NCI-H748 (cell line): ENCODE measurements around the gene LONRF2.

Experiments
- DNase-seq: peaks from one replicate; lab custom pipeline; 2025; ENCODE audit not compliant: unreplicated experiment; lab: John Stamatoyannopoulos, UW

The LONRF2 gene

GRCh38 chr2:100301881-100302584 is 20.3 kb downstream of the LONRF2 start:
- DNase-seq: peak; percentile 39

DNA sequence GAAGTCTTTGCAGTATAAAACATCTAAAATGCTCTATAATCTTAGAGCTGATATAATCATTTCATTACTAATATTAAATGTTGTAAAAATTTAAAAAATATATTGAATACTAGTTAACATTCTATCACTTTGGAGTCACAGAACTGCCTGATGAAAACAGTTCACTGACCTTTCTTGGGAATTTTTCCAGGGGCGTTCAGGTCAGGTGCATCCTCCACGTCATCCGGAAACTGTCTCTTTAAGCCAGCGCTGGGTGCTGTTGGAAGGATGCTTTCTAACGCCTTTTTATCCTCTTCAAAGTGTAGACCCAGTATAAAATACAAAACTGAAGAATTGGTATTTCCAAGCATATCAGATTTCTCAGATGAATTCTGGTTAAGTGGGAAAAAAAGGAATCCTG is 22.8 kb downstream of the LONRF2 start:
- no peak for DNase-seq

GRCh38 chr2:100297511-100297910 is 24.8 kb downstream of the LONRF2 start:
- no peak for DNase-seq

DNA sequence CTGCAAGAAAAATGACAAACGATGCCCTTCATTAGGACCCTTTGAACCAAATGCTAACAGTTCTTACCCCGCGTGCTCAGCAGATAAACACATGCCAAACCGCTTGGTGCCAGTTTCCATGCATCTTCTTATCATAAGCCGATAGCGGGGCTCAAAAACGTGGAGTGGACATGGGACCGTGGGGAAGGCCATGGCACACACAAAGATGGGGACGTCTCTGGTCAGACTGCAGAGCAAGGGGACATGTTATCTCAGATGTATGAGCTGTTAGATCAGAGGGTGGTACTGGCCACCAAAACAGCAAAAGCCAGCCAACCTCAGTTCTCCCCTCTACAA is 28.2 kb downstream of the LONRF2 start:
- DNase-seq: no peak

GRCh38 chr2:100293341-100294161 is 28.8 kb downstream of the LONRF2 start:
- no peak for DNase-seq

- DNase-seq: no peak
Observed at GRCh38 chr2:100292022-100292580, 30.2 kb downstream of the LONRF2 start.

GRCh38 chr2:100291152-100291970 is 30.9 kb downstream of the LONRF2 start:
- DNase-seq: no peak

DNA sequence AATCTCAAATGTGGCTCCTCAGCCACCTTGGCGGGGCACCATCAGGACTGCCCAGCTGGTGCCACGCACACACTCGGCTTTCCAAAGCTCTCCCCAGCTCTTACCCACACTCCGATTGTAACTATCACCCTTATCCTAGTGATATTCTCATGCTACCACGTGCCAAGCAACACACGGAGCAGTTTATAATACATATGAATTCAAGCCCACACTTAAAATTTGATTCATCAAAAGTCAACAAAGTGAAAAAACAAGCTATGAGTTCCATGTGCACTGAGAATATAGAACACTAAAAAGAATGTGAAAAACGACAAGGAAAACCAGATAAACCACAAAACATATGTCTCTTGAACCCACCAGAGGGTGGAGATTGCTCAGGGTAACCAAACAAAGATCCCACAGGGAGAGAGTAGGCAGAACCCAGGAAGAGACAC is 31.6 kb downstream of the LONRF2 start:
- no peak for DNase-seq

GRCh38 chr2:100289020-100289419 is 33.3 kb downstream of the LONRF2 start:
- no peak for DNase-seq

- no peak for DNase-seq
Observed at GRCh38 chr2:100286318-100286717, 36.0 kb downstream of the LONRF2 start.

DNA sequence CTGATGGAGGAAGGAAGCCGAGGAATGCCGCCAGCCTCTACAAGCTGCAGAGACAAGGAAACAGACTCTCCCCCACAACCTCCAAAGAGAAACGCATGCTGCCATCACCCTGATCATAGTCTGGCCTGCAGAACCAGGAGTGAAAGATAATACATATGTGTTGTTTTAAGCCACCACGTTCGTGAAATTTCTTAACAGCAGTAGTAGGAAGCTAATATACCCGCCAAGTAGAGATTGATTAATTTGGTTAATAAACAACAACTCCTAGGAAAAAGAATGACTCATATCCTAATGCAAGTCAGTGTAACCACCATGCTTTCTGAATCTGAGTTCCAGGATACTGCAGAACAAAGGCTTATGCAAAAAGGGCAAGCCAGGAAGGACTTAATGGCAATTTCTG is 36.6 kb downstream of the LONRF2 start:
- DNase-seq: no peak

GRCh38 chr2:100285011-100285410 is 37.3 kb downstream of the LONRF2 start:
- no peak for DNase-seq

DNA sequence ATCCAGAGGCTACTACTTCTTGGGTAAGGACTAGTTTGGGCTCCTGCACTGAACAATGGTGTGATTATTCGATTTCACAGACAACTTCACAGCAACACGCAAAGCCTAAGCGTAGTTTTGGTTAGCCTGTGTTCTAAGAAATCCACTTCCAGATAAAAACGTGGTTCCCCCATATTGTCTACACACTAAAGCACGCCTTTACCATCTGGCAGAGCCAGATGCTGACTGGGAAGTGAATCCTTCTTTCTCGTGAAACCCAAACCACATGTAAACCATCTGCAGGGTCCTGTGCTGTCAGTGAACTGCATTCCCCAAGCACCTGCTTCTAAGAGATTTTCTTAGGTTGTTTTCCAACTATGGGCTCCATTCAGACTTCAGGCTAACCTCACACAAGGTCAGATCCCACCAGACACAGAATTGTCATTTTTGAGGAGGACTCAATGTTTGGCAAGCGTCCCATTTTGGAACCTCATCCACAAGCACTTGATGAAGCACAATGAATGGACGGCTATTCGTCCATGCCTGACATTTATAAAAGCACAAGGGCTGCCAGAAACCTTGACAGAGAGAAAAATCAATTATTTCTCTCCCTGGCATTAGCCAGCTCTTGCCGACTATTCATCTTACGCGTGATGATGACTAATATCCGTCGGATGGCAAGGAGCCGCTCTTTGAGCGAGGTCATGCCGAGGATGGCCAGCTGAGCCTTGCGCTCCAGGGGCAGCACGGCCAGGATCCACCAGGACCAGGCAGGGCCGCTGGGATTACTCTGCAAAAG is 38.4 kb downstream of the LONRF2 start:
- no peak for DNase-seq

- no peak for DNase-seq
Observed at GRCh38 chr2:100281521-100282438, 40.5 kb downstream of the LONRF2 start.

DNA sequence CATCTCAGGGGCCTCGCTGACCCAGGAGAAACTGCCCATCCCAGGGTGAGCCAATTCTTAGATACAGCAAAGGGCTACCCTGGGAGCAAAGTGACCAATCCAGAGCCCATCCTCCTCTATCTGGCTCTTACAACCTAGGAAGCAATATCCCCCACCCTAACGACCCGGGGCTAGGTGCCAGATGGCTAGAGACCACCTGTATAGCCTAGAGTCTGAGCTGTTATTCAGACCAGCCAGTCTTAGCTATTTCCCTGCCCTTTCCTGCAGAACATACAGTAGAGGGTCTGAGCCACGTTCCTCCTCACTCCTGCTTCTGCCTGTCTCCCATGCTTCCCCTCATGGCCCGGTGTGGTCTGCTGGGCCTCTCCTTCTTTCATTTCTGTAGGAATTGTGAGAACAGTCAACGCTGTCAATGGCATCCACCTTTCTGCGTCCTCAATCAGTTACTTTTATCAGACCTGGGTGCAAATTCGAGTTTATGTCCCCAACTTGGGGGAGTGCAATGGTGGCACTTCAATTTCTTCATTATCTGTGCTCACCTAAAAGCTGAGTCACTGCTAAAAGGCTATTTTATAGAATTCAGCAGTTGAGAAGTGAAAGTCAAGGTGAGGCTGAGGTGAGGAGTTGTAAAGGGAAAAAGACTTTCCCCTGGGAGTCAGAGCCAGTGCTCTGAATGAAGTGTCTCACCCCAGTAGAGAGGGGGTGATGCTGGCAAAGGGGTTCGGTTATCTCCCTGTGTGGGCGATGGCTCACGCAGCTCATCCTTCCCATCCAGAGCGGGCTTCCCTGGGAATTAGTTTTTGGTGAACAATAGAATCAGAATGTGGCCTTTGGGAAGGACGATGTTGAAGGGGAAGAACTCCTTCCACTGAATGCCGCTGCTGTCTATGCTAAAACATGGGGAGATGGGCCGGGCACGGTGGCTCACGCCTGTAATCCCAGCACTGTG is 42.4 kb downstream of the LONRF2 start:
- no peak for DNase-seq

DNA sequence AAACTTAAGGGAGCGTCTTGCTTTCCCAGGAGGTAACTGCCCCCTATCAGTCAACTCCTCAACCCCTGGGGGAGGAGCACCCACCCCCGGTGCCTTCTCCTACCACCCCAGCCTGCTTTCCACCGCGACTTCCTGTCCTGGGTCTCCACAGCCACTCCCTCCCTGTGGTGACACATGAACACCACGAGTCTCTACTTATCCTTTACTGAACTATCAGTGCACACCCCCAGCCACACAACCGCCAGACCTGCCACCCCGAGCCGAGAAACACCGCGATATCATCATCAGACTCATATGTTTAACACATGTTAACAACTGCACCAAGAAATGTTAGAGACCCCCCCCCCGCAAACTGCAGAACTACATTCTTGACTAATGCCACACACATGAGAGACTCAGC is 43.3 kb downstream of the LONRF2 start:
- DNase-seq: no peak

DNA sequence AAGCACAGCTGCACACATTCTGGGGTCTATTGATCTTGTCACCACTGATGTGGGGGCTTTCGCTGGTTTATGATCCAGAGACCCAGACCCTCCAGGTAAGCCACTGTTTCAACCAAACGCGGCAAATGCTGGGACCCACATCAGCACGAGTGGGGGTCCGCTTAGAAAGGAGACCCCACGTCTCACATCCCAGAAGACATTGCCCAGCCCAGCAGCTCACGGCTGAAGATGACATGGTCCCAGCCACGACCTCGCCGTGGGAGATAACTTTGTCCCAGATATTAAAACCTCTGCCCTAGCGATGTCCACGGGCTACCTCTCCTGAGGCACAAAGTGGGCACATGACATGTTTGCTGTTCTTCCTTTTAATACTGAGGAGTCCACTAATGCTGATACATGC is 43.8 kb downstream of the LONRF2 start:
- DNase-seq: no peak

DNA sequence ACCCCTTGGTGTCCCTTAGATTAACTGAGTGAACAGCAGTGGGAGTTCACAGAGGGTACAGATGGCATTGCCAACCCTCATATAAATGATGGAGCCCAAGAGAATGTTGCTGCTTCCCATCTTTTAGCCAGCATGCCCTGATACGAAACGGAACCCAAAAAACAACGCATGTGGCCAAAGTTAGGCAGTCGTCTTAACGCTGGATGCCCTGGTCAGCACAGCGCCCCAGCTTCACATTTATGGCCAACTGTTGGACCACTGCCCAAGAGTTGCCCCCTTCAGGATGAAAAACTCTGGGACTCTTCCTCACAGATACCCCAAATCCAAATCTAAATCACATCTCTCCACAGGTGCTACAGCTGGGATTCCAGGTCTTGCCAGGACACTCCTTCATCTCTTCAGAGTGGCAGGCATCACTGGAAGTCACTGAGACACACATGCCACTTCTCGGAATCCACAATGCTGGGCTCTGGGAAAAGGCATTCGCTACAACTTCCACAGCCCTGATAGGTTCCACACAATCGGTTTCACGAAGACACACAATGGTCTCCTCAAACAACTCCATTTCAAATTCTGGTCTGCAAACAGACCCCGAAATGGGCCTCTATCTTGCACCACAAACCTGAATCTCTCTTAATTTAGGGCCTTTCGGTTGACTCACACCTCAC is 44.6 kb downstream of the LONRF2 start:
- no peak for DNase-seq
